ENCODE results near the gene GPATCH1.
"Not testable (repeated sequence)": the region's sequence is repeated elsewhere in the genome, so short reads cannot be mapped to it uniquely, and the experiment has no call there.

GPATCH1 gene

GRCh38 chr19:33163481-33163880, 82.5 kb downstream of the GPATCH1 start:
- Histone ChIP-seq H3K36me3 (replicated peaks; ENCODE audit: insufficient read depth, low read length) (no peaks in the 10 kb centered on the region), H3K4me3 (ENCODE audit: low read length) (no peak overlapping the region), H3K27me3 (replicated peaks; ENCODE audit: insufficient read depth, low read length) (no peaks in the 10 kb centered on the region), H4K20me1 (ENCODE audit: insufficient read depth, low read length) (no peaks in the 10 kb centered on the region), H2AFZ (ENCODE audit: low read length) (no peak overlapping the region), H3K79me2 (ENCODE audit: low read length) (no peaks in the 10 kb centered on the region), H3K9ac (ENCODE audit: low read length) (no peak overlapping the region), H3F3A (ENCODE audit: insufficient read depth, low read length) (no peaks in the 10 kb centered on the region), H3K27ac (ENCODE audit: low read length) (no peak overlapping the region), H3K4me2 (ENCODE audit: low read depth, low read length) (no peak overlapping the region), H3K9me3 (replicated peaks; ENCODE audit: insufficient read depth, low read length) (no peaks in the 10 kb centered on the region), H3K4me1 (ENCODE audit: low read length) (0 out of 2 replicates have a peak, but pooled peaks cover 6% of the 10 kb centered on the region), H3K9me2 (replicated peaks; ENCODE audit: insufficient read depth, low read length) (no peaks in the 10 kb centered on the region)
- no peak for DNase-seq
- TF ChIP-seq EZH2phosphoT487 (IDR thresholded peaks at IDR 0.05; ENCODE audit: low read length) (no peak), CTCF (IDR thresholded peaks at IDR 0.05; ENCODE audit: low read length) (no peak), EZH2 (optimal IDR thresholded peaks at IDR 0.05; ENCODE audit: low read depth, low read length) (no peak)

- DNase-seq; H3K4me3 ChIP-seq (ENCODE audit: low read length); H3K9me2 ChIP-seq (replicated peaks; ENCODE audit: insufficient read depth, low read length); H3K36me3 ChIP-seq (replicated peaks; ENCODE audit: insufficient read depth, low read length); H3K9me3 ChIP-seq (replicated peaks; ENCODE audit: insufficient read depth, low read length); H3K9ac ChIP-seq (ENCODE audit: low read length); H4K20me1 ChIP-seq (ENCODE audit: insufficient read depth, low read length); H3K27me3 ChIP-seq (replicated peaks; ENCODE audit: insufficient read depth, low read length); H2AFZ ChIP-seq (ENCODE audit: low read length); H3K79me2 ChIP-seq (ENCODE audit: low read length); H3K27ac ChIP-seq (ENCODE audit: low read length); H3F3A ChIP-seq (ENCODE audit: insufficient read depth, low read length); H3K4me1 ChIP-seq (ENCODE audit: low read length); H3K4me2 ChIP-seq (ENCODE audit: low read depth, low read length): not testable (repeated sequence)
Measured at GRCh38 chr19:33166037-33166436, 85.1 kb downstream of the GPATCH1 start.

- Histone ChIP-seq H3F3A (ENCODE audit: insufficient read depth, low read length) (no peaks in the 10 kb centered on the region), H3K9me2 (replicated peaks; ENCODE audit: insufficient read depth, low read length) (no peaks in the 10 kb centered on the region), H3K4me3 (ENCODE audit: low read length) (no peak overlapping the region), H3K4me1 (ENCODE audit: low read length) (no peaks in the 10 kb centered on the region), H2AFZ (ENCODE audit: low read length) (no peak overlapping the region), H4K20me1 (ENCODE audit: insufficient read depth, low read length) (no peaks in the 10 kb centered on the region), H3K36me3 (replicated peaks; ENCODE audit: insufficient read depth, low read length) (no peaks in the 10 kb centered on the region), H3K9me3 (replicated peaks; ENCODE audit: insufficient read depth, low read length) (no peaks in the 10 kb centered on the region), H3K9ac (ENCODE audit: low read length) (no peak overlapping the region), H3K27me3 (replicated peaks; ENCODE audit: insufficient read depth, low read length) (no peaks in the 10 kb centered on the region), H3K79me2 (ENCODE audit: low read length) (no peaks in the 10 kb centered on the region), H3K27ac (ENCODE audit: low read length) (no peak overlapping the region), H3K4me2 (ENCODE audit: low read depth, low read length) (no peak overlapping the region)
- TF ChIP-seq CTCF (IDR thresholded peaks at IDR 0.05; ENCODE audit: low read length) (no peak), EZH2 (optimal IDR thresholded peaks at IDR 0.05; ENCODE audit: low read depth, low read length) (no peak), EZH2phosphoT487 (IDR thresholded peaks at IDR 0.05; ENCODE audit: low read length) (no peak)
- DNase-seq, result no peak
Measured at GRCh38 chr19:33167438-33167837, 86.5 kb downstream of the GPATCH1 start.

GRCh38 chr19:33168528-33168927, 87.5 kb downstream of the GPATCH1 start:
- Histone ChIP-seq H3K27ac (ENCODE audit: low read length) (no peak overlapping the region), H3F3A (ENCODE audit: insufficient read depth, low read length) (no peaks in the 10 kb centered on the region), H4K20me1 (ENCODE audit: insufficient read depth, low read length) (no peaks in the 10 kb centered on the region), H2AFZ (ENCODE audit: low read length) (no peak overlapping the region), H3K4me2 (ENCODE audit: low read depth, low read length) (no peak overlapping the region), H3K27me3 (replicated peaks; ENCODE audit: insufficient read depth, low read length) (no peaks in the 10 kb centered on the region), H3K4me3 (ENCODE audit: low read length) (no peak overlapping the region), H3K9me2 (replicated peaks; ENCODE audit: insufficient read depth, low read length) (no peaks in the 10 kb centered on the region), H3K79me2 (ENCODE audit: low read length) (no peaks in the 10 kb centered on the region), H3K9me3 (replicated peaks; ENCODE audit: insufficient read depth, low read length) (no peaks in the 10 kb centered on the region), H3K4me1 (ENCODE audit: low read length) (no peaks in the 10 kb centered on the region), H3K36me3 (replicated peaks; ENCODE audit: insufficient read depth, low read length) (no peaks in the 10 kb centered on the region), H3K9ac (ENCODE audit: low read length) (no peak overlapping the region)
- DNase-seq, result no peak
- no peak for TF ChIP-seq EZH2phosphoT487 (IDR thresholded peaks at IDR 0.05; ENCODE audit: low read length)
- TF ChIP-seq CTCF (IDR thresholded peaks at IDR 0.05; ENCODE audit: low read length), result no peak
- no peak for TF ChIP-seq EZH2 (optimal IDR thresholded peaks at IDR 0.05; ENCODE audit: low read depth, low read length)
